OCI-LY7 (cell line): ENCODE data around the gene ARHGAP30. TPM values are rescaled to one million over a fixed set of nuclear protein-coding genes. Genes with fewer than 3 reads are reported as not detected.

ENCODE experiments used
- BruUV-seq: library from RNA; stranded (reverse); fragments of 400-500 nt; replicated peaks from 2 replicates; lab custom pipeline; 2021; lab: Mats Ljungman, UMichigan
- CTCF ChIA-PET: fragments of 300-600 bp; sonication (Branson Sonifier 250); formaldehyde crosslinking; loops from one replicate; lab custom pipeline; 2022; ENCODE audit warnings: antibody characterized with exemption; ENCODE audit not compliant: unreplicated experiment; lab: Charles Lee
- POLR2A ChIA-PET: fragments of 300-600 bp; sonication (Branson Sonifier 250); formaldehyde crosslinking; loops from one replicate; lab custom pipeline; 2022; ENCODE audit warnings: antibody characterized with exemption; lab: Charles Lee
- DNase-seq: peaks from one replicate; pipeline ENCODE4 v3.0.0-alpha.2; 2015; ENCODE audit warnings: low spot score
- H2AFZ ChIP-seq: fragments of 200-600 bp; sonication (generic), shearing (Covaris generic); 2 replicates; pipeline ENCODE4 v1.6.1; 2014; ENCODE audit warnings: mild to moderate bottlenecking, antibody characterized with exemption, low read length, moderate library complexity
- H3K27ac ChIP-seq: fragments of 200-600 bp; sonication (generic); 2 replicates; pipeline ENCODE4 v1.5.1; 2014; ENCODE audit warnings: mixed run types, low read depth, mild to moderate bottlenecking, moderate library complexity, low read length, inconsistent platforms; ENCODE audit not compliant: poor library complexity, severe bottlenecking
- H3K36me3 ChIP-seq: fragments of 200-600 bp; sonication (generic); 2 replicates; pipeline ENCODE4 v1.6.1; 2014; ENCODE audit warnings: mild to moderate bottlenecking, antibody characterized with exemption, low read length, moderate library complexity, mixed read lengths; ENCODE audit not compliant: insufficient read depth
- H3K4me1 ChIP-seq: fragments of 200-600 bp; sonication (generic); 2 replicates; pipeline ENCODE4 v1.5.1; 2014; ENCODE audit warnings: mild to moderate bottlenecking, low read length; ENCODE audit not compliant: insufficient read depth, poor library complexity, severe bottlenecking
- H3K4me2 ChIP-seq: fragments of 200-600 bp; sonication (generic); 2 replicates; pipeline ENCODE4 v1.6.1; 2014; ENCODE audit warnings: mild to moderate bottlenecking, low read length
- H3K4me3 ChIP-seq: fragments of 200-600 bp; sonication (generic); 2 replicates; pipeline ENCODE4 v1.5.1; 2014; ENCODE audit warnings: mild to moderate bottlenecking, low read depth, low read length; ENCODE audit not compliant: poor library complexity, severe bottlenecking
- H3K79me2 ChIP-seq: fragments of 200-600 bp; sonication (generic); 2 replicates; pipeline ENCODE4 v1.6.1; 2016; ENCODE audit warnings: low read depth, mild to moderate bottlenecking, low read length, moderate library complexity, mixed read lengths; ENCODE audit not compliant: insufficient read depth
- H3K9me2 ChIP-seq: fragments of 200-600 bp; sonication (generic); 2 replicates; pipeline ENCODE4 v1.6.1; 2016; ENCODE audit warnings: mild to moderate bottlenecking, low read length, mixed read lengths; ENCODE audit not compliant: insufficient read depth
- H3K9me3 ChIP-seq: fragments of 200-600 bp; sonication (generic); 2 replicates; pipeline ENCODE4 v1.6.1; 2014; ENCODE audit warnings: mild to moderate bottlenecking, mixed run types, low read length, mixed read lengths
- H4K20me1 ChIP-seq: fragments of 200-600 bp; sonication (generic); 2 replicates; pipeline ENCODE4 v1.6.1; 2014; ENCODE audit warnings: mild to moderate bottlenecking, antibody characterized with exemption, low read length, moderate library complexity, mixed read lengths; ENCODE audit not compliant: insufficient read depth
- EZH2phosphoT487 ChIP-seq: fragments of 200-600 bp; sonication (generic); IDR thresholded peaks from 2 replicates; pipeline ENCODE4 v1.6.1; 2018; ENCODE audit warnings: low read depth, borderline replicate concordance, mild to moderate bottlenecking, mixed run types, antibody characterized with exemption, low read length, moderate library complexity, mixed read lengths
- intact Hi-C: fragments of 100-400 bp; cut with micrococcal nuclease; formaldehyde crosslinking; loops from one replicate; pipeline ENCODE4 v1.10.0; 2022; ENCODE audit not compliant: unreplicated experiment
- total RNA-seq, 2 experiments: library from RNA; depleted of rRNA in 1 of 2; stranded (reverse); fragments of >200 nt in 1 of 2; shearing (Covaris generic) in 1 of 2; gene quantifications; 2 replicates each; pipeline ENCODE4 v1.2.3, GENCODE V29; 2014 to 2022
- TF ChIP-seq, protein P1 (sequence below): fragments of 200-600 bp; sonication (generic); conservative IDR thresholded peaks from 2 replicates; pipeline ENCODE4 v1.5.1; 2014; ENCODE audit warnings: mild to moderate bottlenecking, antibody characterized with exemption, low read length, moderate library complexity, mixed read lengths

ARHGAP30 gene
- total RNA-seq, 2 experiments from 2014 or later = 56.2 to 101 TPM

DNA sequence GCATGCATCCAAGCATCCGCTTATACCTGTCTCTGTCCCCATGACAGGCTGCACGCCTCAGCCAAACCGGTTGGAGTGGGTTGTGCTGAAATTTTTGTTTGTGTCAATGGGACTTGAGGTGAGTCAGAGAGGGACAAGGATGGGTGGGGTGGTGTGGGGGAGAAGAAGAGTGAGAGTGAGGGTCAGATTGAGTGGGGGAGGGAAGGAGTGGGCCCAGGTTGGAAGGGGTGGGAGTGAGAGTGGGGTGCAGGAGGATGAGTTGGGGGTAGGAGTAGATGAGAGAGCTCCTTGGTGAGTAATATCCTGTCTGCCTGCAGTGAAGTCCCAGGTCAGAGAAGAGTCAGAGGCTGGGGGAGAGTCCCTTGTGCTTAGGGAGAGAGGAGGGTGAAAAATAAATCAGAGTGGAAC is 22.9 kb upstream of the ARHGAP30 start:
- H3K4me3 ChIP-seq = no peak overlapping the region
- H2AFZ ChIP-seq = no peak overlapping the region
- BruUV-seq = no TSS peak
- no peaks in the 10 kb centered on the region for H3K9me3 ChIP-seq
- TF ChIP-seq EZH2phosphoT487 = no peak
- TF ChIP-seq, protein P1, sequence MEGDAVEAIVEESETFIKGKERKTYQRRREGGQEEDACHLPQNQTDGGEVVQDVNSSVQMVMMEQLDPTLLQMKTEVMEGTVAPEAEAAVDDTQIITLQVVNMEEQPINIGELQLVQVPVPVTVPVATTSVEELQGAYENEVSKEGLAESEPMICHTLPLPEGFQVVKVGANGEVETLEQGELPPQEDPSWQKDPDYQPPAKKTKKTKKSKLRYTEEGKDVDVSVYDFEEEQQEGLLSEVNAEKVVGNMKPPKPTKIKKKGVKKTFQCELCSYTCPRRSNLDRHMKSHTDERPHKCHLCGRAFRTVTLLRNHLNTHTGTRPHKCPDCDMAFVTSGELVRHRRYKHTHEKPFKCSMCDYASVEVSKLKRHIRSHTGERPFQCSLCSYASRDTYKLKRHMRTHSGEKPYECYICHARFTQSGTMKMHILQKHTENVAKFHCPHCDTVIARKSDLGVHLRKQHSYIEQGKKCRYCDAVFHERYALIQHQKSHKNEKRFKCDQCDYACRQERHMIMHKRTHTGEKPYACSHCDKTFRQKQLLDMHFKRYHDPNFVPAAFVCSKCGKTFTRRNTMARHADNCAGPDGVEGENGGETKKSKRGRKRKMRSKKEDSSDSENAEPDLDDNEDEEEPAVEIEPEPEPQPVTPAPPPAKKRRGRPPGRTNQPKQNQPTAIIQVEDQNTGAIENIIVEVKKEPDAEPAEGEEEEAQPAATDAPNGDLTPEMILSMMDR = no peak
- no peak for DNase-seq
- no peak overlapping the region for H3K27ac ChIP-seq
- H3K9me2 ChIP-seq = no peaks in the 10 kb centered on the region
- POLR2A ChIA-PET = no interaction called here
- intact Hi-C loops = loop anchor here (10.0 kb wide), 1 partner anchor 258 kb away; no protein-coding TSS in a partner anchor
- no peak overlapping the region for H3K4me2 ChIP-seq
- CTCF ChIA-PET = no interaction called here
- no peaks in the 10 kb centered on the region for H4K20me1 ChIP-seq
- H3K4me1 ChIP-seq = peaks cover 14% of the 10 kb centered on the region
- no peaks in the 10 kb centered on the region for H3K36me3 ChIP-seq
- no peaks in the 10 kb centered on the region for H3K79me2 ChIP-seq

DNA sequence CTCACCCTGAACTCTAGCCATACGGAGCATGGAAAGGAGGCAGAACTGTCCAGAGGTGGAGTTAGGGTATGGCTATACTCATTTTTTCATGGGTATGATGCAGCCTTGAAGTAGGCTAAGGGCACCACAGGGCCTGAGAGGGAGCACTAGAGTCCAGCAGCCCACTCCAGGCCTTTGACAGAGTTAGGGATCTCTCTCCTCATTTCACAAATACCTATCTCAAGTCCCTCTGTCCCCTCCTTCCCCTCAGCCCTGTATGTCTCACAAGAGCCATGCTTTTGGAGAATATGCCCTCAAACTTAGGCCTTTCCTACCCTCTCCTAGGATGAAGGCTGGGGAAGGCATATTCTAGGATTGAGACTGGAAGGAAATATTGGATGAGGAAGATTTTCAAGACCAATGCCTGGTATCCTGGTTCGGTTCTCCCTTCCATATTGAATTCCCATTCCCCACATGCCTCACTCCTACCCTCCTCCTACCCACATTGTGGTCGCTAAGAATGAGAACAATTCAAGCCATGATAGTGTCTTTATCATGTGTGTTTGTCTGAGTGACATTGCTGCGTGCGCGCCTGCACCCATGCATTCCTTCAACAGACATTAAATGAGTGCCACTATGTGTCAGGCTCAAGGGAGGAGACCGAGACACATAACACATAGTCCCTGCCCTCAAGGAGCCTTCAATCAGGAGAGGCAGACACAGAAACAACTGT is 22.3 kb upstream of the ARHGAP30 start:
- TF ChIP-seq, protein P1 = no peak
- TF ChIP-seq EZH2phosphoT487 = no peak
- Histone ChIP-seq H3K9me2 (no peaks in the 10 kb centered on the region), H3K27ac (no peak overlapping the region), H4K20me1 (no peaks in the 10 kb centered on the region), H3K36me3 (no peaks in the 10 kb centered on the region), H3K9me3 (no peaks in the 10 kb centered on the region), H2AFZ (no peak overlapping the region), H3K79me2 (no peaks in the 10 kb centered on the region), H3K4me3 (no peak overlapping the region), H3K4me2 (no peak overlapping the region), H3K4me1 (peaks cover 9% of the 10 kb centered on the region)
- POLR2A ChIA-PET = no interaction called here
- CTCF ChIA-PET = no interaction called here
- no TSS peak for BruUV-seq
- DNase-seq = no peak
- intact Hi-C loops = loop anchor here (10.0 kb wide), 1 partner anchor 257 kb away; no protein-coding TSS in a partner anchor

- intact Hi-C loops = loop anchor here (10.0 kb wide), 1 partner anchor 256 kb away; no protein-coding TSS in a partner anchor
- H3K27ac ChIP-seq = no peak overlapping the region
- POLR2A ChIA-PET = no interaction called here
- no peaks in the 10 kb centered on the region for H3K36me3 ChIP-seq
- DNase-seq = no peak
- TF ChIP-seq, protein P1 = no peak
- H3K9me2 ChIP-seq = no peaks in the 10 kb centered on the region
- H3K4me1 ChIP-seq = peaks cover 3% of the 10 kb centered on the region
- H3K79me2 ChIP-seq = no peaks in the 10 kb centered on the region
- H3K4me3 ChIP-seq = no peak overlapping the region
- H4K20me1 ChIP-seq = no peaks in the 10 kb centered on the region
- CTCF ChIA-PET = no interaction called here
- no peak overlapping the region for H3K4me2 ChIP-seq
- no peaks in the 10 kb centered on the region for H3K9me3 ChIP-seq
- BruUV-seq = no TSS peak
- H2AFZ ChIP-seq = no peak overlapping the region
Observed at GRCh38 chr1:161091093-161091492, 21.4 kb upstream of the ARHGAP30 start.
